HCT116 (cell line): Measurements from ENCODE around the gene SH3BP4. TPM values are rescaled to one million over a fixed set of nuclear protein-coding genes. Genes with fewer than 3 reads are reported as not detected.

Source experiments
- CBX3 ChIP-seq: IDR thresholded peaks from 2 replicates; pipeline ENCODE4 v1.6.1; 2012; ENCODE audit warnings: low read depth
- ELF1 ChIP-seq: IDR thresholded peaks from 2 replicates; pipeline ENCODE4 v1.6.1; 2012; ENCODE audit warnings: low read depth, borderline replicate concordance
- EZH2phosphoT487 ChIP-seq: fragments of 200-600 bp; IDR thresholded peaks from 2 replicates; pipeline ENCODE4 v1.6.1; 2018; ENCODE audit warnings: antibody characterized with exemption, borderline replicate concordance
- JUND ChIP-seq: IDR thresholded peaks from 2 replicates; pipeline ENCODE4 v1.6.1; 2012
- POLR2A ChIP-seq: IDR thresholded peaks from 2 replicates; pipeline ENCODE4 v1.7.0; 2011; ENCODE audit warnings: borderline replicate concordance; ENCODE audit not compliant: insufficient read depth, insufficient read length; ENCODE audit errors: extremely low read depth
- RAD21 ChIP-seq: IDR thresholded peaks from 2 replicates; pipeline ENCODE4 v1.6.1; 2012; ENCODE audit warnings: low read depth, mild to moderate bottlenecking
- SIN3A ChIP-seq: IDR thresholded peaks from 2 replicates; pipeline ENCODE4 v1.6.1; 2012; ENCODE audit warnings: low read depth
- SP1 ChIP-seq: IDR thresholded peaks from 2 replicates; pipeline ENCODE4 v1.6.1; 2012; ENCODE audit warnings: low read depth
- TCF7L2 ChIP-seq: IDR thresholded peaks from 2 replicates; pipeline ENCODE4 v1.7.0; 2011; ENCODE audit warnings: borderline replicate concordance, inconsistent platforms; ENCODE audit not compliant: insufficient read depth, insufficient read length; ENCODE audit errors: extremely low read depth
- total RNA-seq: library from RNA; stranded (reverse); gene quantifications from one replicate; pipeline ENCODE4 v1.2.1, GENCODE V29; 2021; ENCODE audit not compliant: unreplicated experiment
- TF ChIP-seq, protein P1 (sequence below): IDR thresholded peaks from 2 replicates; pipeline ENCODE4 v1.6.1; 2012; ENCODE audit warnings: low read depth
- TF ChIP-seq, protein P2 (sequence below): IDR thresholded peaks from 2 replicates; pipeline ENCODE4 v1.6.1; 2012
- TF ChIP-seq, protein P3 (sequence below): IDR thresholded peaks from 2 replicates; pipeline ENCODE4 v1.6.1; 2011; ENCODE audit warnings: mild to moderate bottlenecking, low read length, moderate library complexity; ENCODE audit not compliant: insufficient replicate concordance; ENCODE audit errors: extremely low read depth

Gene SH3BP4
- total RNA-seq, 1 experiment from 2014 or later, result 32.9 TPM

GRCh38 chr2:234989183-234989701 lies 37.4 kb downstream of the SH3BP4 start (continued):
- TF ChIP-seq, protein P1, sequence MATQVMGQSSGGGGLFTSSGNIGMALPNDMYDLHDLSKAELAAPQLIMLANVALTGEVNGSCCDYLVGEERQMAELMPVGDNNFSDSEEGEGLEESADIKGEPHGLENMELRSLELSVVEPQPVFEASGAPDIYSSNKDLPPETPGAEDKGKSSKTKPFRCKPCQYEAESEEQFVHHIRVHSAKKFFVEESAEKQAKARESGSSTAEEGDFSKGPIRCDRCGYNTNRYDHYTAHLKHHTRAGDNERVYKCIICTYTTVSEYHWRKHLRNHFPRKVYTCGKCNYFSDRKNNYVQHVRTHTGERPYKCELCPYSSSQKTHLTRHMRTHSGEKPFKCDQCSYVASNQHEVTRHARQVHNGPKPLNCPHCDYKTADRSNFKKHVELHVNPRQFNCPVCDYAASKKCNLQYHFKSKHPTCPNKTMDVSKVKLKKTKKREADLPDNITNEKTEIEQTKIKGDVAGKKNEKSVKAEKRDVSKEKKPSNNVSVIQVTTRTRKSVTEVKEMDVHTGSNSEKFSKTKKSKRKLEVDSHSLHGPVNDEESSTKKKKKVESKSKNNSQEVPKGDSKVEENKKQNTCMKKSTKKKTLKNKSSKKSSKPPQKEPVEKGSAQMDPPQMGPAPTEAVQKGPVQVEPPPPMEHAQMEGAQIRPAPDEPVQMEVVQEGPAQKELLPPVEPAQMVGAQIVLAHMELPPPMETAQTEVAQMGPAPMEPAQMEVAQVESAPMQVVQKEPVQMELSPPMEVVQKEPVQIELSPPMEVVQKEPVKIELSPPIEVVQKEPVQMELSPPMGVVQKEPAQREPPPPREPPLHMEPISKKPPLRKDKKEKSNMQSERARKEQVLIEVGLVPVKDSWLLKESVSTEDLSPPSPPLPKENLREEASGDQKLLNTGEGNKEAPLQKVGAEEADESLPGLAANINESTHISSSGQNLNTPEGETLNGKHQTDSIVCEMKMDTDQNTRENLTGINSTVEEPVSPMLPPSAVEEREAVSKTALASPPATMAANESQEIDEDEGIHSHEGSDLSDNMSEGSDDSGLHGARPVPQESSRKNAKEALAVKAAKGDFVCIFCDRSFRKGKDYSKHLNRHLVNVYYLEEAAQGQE, result no peak
- TF ChIP-seq ELF1, result no peak
- no peak for TF ChIP-seq EZH2phosphoT487
- no peak for TF ChIP-seq CBX3
- TF ChIP-seq TCF7L2, result no peak
- TF ChIP-seq, protein P2, sequence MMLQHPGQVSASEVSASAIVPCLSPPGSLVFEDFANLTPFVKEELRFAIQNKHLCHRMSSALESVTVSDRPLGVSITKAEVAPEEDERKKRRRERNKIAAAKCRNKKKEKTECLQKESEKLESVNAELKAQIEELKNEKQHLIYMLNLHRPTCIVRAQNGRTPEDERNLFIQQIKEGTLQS, result no peak
- no peak for TF ChIP-seq SP1
- TF ChIP-seq JUND, result no peak
- no peak for TF ChIP-seq POLR2A
- TF ChIP-seq RAD21, result no peak
- TF ChIP-seq, protein P3, sequence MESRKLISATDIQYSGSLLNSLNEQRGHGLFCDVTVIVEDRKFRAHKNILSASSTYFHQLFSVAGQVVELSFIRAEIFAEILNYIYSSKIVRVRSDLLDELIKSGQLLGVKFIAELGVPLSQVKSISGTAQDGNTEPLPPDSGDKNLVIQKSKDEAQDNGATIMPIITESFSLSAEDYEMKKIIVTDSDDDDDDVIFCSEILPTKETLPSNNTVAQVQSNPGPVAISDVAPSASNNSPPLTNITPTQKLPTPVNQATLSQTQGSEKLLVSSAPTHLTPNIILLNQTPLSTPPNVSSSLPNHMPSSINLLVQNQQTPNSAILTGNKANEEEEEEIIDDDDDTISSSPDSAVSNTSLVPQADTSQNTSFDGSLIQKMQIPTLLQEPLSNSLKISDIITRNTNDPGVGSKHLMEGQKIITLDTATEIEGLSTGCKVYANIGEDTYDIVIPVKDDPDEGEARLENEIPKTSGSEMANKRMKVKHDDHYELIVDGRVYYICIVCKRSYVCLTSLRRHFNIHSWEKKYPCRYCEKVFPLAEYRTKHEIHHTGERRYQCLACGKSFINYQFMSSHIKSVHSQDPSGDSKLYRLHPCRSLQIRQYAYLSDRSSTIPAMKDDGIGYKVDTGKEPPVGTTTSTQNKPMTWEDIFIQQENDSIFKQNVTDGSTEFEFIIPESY, result no peak
- TF ChIP-seq SIN3A, result no peak
